Measurements from ENCODE around the gene CCDC9.

CCDC9 gene
- total RNA-seq = 47.5 reads per million, percentile 67 among the genes with 10 or more reads in this experiment

GRCh38 chr19:47255879-47256692, at the start of gene CCDC9:
Gene CCDC9 (plus strand): TSS chr19:47256525. CDS start chr19:47258401, 1,876 bp downstream.
- peak; percentile 84 for DNase-seq

GRCh38 chr19:47209319-47210179, 46.8 kb upstream of the CCDC9 start:
- no peak for DNase-seq

- DNase-seq = no peak
Measured at GRCh38 chr19:47210180-47210490, 46.2 kb upstream of the CCDC9 start.

- DNase-seq = peak; percentile 75
Measured at GRCh38 chr19:47210689-47211316, 45.5 kb upstream of the CCDC9 start.

GRCh38 chr19:47215581-47215980, 40.7 kb upstream of the CCDC9 start:
- DNase-seq = no peak

GRCh38 chr19:47221080-47221841, 35.1 kb upstream of the CCDC9 start:
- DNase-seq = no peak

GRCh38 chr19:47221890-47222289, 34.4 kb upstream of the CCDC9 start:
- DNase-seq = no peak

GRCh38 chr19:47225746-47226425, 30.4 kb upstream of the CCDC9 start:
- DNase-seq = peak; percentile 83

- peak; percentile 29 for DNase-seq
Measured at GRCh38 chr19:47226426-47227351, 29.6 kb upstream of the CCDC9 start.

GRCh38 chr19:47227352-47228167, 28.8 kb upstream of the CCDC9 start:
- peak; percentile 28 for DNase-seq

- peak; percentile 36 for DNase-seq
Measured at GRCh38 chr19:47228168-47228936, 28.0 kb upstream of the CCDC9 start.

GRCh38 chr19:47228937-47229675, 27.2 kb upstream of the CCDC9 start:
- DNase-seq = peak; percentile 25

GRCh38 chr19:47229676-47230053, 26.7 kb upstream of the CCDC9 start:
- no peak for DNase-seq

- DNase-seq = peak; percentile 79
Measured at GRCh38 chr19:47230054-47230920, 26.0 kb upstream of the CCDC9 start.

- DNase-seq = no peak
Measured at GRCh38 chr19:47230921-47231214, 25.5 kb upstream of the CCDC9 start, which contains the start of gene BBC3. Gene BBC3 (minus strand): TSS chr19:47231199. CDS start chr19:47228431, 2,768 bp downstream.

GRCh38 chr19:47231215-47232054, 24.9 kb upstream of the CCDC9 start:
- DNase-seq = peak; percentile 93

Measured in effector CD4-positive, alpha-beta T cell (primary cell).